Mesenchymal stem cell (in vitro differentiated cells and primary cell): Measurements from ENCODE around the gene PROCA1.

Experiments used
- DNase-seq: peaks from one replicate; pipeline ENCODE4 v3.0.0-alpha.2; 2013
- H2AFZ ChIP-seq: one replicate; pipeline ENCODE4 v1.6.1; 2013; ENCODE audit warnings: low read depth, mild to moderate bottlenecking, control low read depth, inconsistent platforms, low read length, moderate library complexity
- H2AK5ac ChIP-seq: 2 replicates; pipeline ENCODE4 v1.6.1; 2013; ENCODE audit warnings: low read length, moderate library complexity, mild to moderate bottlenecking, inconsistent platforms; ENCODE audit not compliant: severe bottlenecking
- H2BK120ac ChIP-seq: one replicate; pipeline ENCODE4 v1.6.1; 2013; ENCODE audit warnings: low read depth, mild to moderate bottlenecking, inconsistent platforms, low read length, moderate library complexity
- H2BK12ac ChIP-seq, 2 experiments: one replicate each; pipeline ENCODE4 v1.6.1; 2013; ENCODE audit warnings: inconsistent platforms in 2 of 2, low read length in 2 of 2, mild to moderate bottlenecking in 2 of 2, moderate library complexity in 2 of 2, control low read depth in 1 of 2
- H2BK15ac ChIP-seq: one replicate; pipeline ENCODE4 v1.6.1; 2013; ENCODE audit warnings: mild to moderate bottlenecking, low read depth, inconsistent platforms; ENCODE audit not compliant: poor library complexity, severe bottlenecking
- H2BK5ac ChIP-seq: 2 replicates; pipeline ENCODE4 v1.6.1; 2013; ENCODE audit warnings: low read depth, mild to moderate bottlenecking, low read length, control low read depth, inconsistent platforms; ENCODE audit not compliant: poor library complexity, severe bottlenecking
- H3K14ac ChIP-seq, 2 experiments: one replicate each; pipeline ENCODE4 v1.6.1; 2013; ENCODE audit warnings: inconsistent platforms in 2 of 2, low read length in 2 of 2, control low read depth in 1 of 2, mild to moderate bottlenecking in 1 of 2, moderate library complexity in 1 of 2
- H3K18ac ChIP-seq, 2 experiments: one replicate each; pipeline ENCODE4 v1.6.1; 2013; ENCODE audit warnings: inconsistent platforms in 2 of 2, low read length in 2 of 2, control low read depth in 1 of 2, low read depth in 1 of 2, mild to moderate bottlenecking in 1 of 2
- H3K23ac ChIP-seq, 2 experiments: one replicate each; pipeline ENCODE4 v1.6.1; 2013; ENCODE audit warnings: inconsistent platforms in 2 of 2, low read length in 2 of 2, mild to moderate bottlenecking in 2 of 2, moderate library complexity in 2 of 2, control low read depth in 1 of 2
- H3K27ac ChIP-seq: 2 replicates; pipeline ENCODE4 v1.5.1; 2013; ENCODE audit warnings: mild to moderate bottlenecking, moderate library complexity, low read length, control low read depth, inconsistent platforms; ENCODE audit not compliant: poor library complexity, severe bottlenecking
- H3K27me3 ChIP-seq, 2 experiments: 2 replicates each; pipeline versions ENCODE4 v1.6.1 to v1.7.0; 2013; ENCODE audit warnings: low read length in 2 of 2, mild to moderate bottlenecking in 2 of 2, moderate library complexity in 2 of 2, control low read depth in 1 of 2, inconsistent platforms in 1 of 2; ENCODE audit not compliant: control insufficient read depth in 1 of 2, insufficient read depth in 1 of 2
- H3K36me3 ChIP-seq, 2 experiments: 2 replicates each; pipeline versions ENCODE4 v1.6.1 to v1.7.0; 2013; ENCODE audit warnings: low read length in 2 of 2, control low read depth in 1 of 2, inconsistent platforms in 1 of 2, low read depth in 1 of 2, mild to moderate bottlenecking in 1 of 2; ENCODE audit not compliant: insufficient read depth in 2 of 2, control insufficient read depth in 1 of 2
- H3K4ac ChIP-seq, 2 experiments: one replicate each; pipeline ENCODE4 v1.6.1; 2013; ENCODE audit warnings: inconsistent platforms in 2 of 2, low read length in 2 of 2, mild to moderate bottlenecking in 2 of 2, moderate library complexity in 2 of 2, control low read depth in 1 of 2, low read depth in 1 of 2
- H3K4me1 ChIP-seq: 2 replicates; pipeline ENCODE4 v1.6.1; 2013; ENCODE audit warnings: low read depth, low read length, control low read depth; ENCODE audit not compliant: control insufficient read depth, insufficient read depth
- H3K4me2 ChIP-seq: 2 replicates; pipeline ENCODE4 v1.6.1; 2013; ENCODE audit warnings: low read length, mild to moderate bottlenecking, inconsistent platforms; ENCODE audit not compliant: poor library complexity, severe bottlenecking
- H3K4me3 ChIP-seq, 2 experiments: 2 replicates each; pipeline versions ENCODE4 v1.5.1 to v1.7.0; 2013; ENCODE audit warnings: low read length in 2 of 2, mild to moderate bottlenecking in 2 of 2, control low read depth in 1 of 2, low read depth in 1 of 2; ENCODE audit not compliant: insufficient read depth in 1 of 2
- H3K79me1 ChIP-seq: replicated peaks from 2 replicates; pipeline ENCODE4 v1.6.1; 2013; ENCODE audit warnings: mild to moderate bottlenecking, control low read depth, low read length, inconsistent platforms; ENCODE audit not compliant: poor library complexity, severe bottlenecking
- H3K9ac ChIP-seq: 2 replicates; pipeline ENCODE4 v1.7.0; 2013; ENCODE audit warnings: mild to moderate bottlenecking, low read length, moderate library complexity
- H3K9me3 ChIP-seq: 2 replicates; pipeline ENCODE4 v1.7.0; 2013; ENCODE audit warnings: mild to moderate bottlenecking, low read length; ENCODE audit not compliant: control insufficient read depth
- H4K8ac ChIP-seq: one replicate; pipeline ENCODE4 v1.6.1; 2013; ENCODE audit warnings: inconsistent platforms, mild to moderate bottlenecking, low read length, moderate library complexity
- H4K91ac ChIP-seq: one replicate; pipeline ENCODE4 v1.6.1; 2013; ENCODE audit warnings: mild to moderate bottlenecking, low read length, inconsistent platforms
- WGBS: methylation state at CpG from one replicate; pipeline ENCODE4 v1.1.7; 2013; ENCODE audit warnings: mixed read lengths; 5-methylcytosine and 5-hydroxymethylcytosine counted together

Gene PROCA1

GRCh38 chr17:28729950-28730330, 18.3 kb upstream of the PROCA1 start:
- Histone ChIP-seq H3K4ac (no peak overlapping the region), H2BK12ac (no peak overlapping the region), H2BK120ac (no peak overlapping the region), H3K18ac (no peak overlapping the region), H3K9ac (no peak overlapping the region), H3K27ac (no peak overlapping the region), H3K27me3 (no peaks in the 10 kb centered on the region), H3K4me1 (peaks cover 18% of the 10 kb centered on the region), H4K8ac (no peak overlapping the region), H4K91ac (no peak overlapping the region), H3K4me3 (no peak overlapping the region), H3K4me2 (no peak overlapping the region), H2BK15ac (no peak overlapping the region), H3K36me3 (peaks cover 7 to 9% of the 10 kb centered on the region in 2 experiments), H3K9me3 (no peaks in the 10 kb centered on the region), H2AK5ac (no peak overlapping the region), H3K23ac (no peak overlapping the region), H3K14ac (no peak overlapping the region), H3K79me1 (peaks cover 2% of the 10 kb centered on the region), H2BK5ac (no peak overlapping the region), H2AFZ (no peak overlapping the region)
- WGBS, result 91% methylated on average over 11 of the region's 11 CpGs
- no peak for DNase-seq

GRCh38 chr17:28728364-28729200, 16.9 kb upstream of the PROCA1 start, which contains the start of gene NEK8:
Gene NEK8 (plus strand): TSS chr17:28728788. CDS start chr17:28728814, 26 bp downstream.
- H2AFZ ChIP-seq, result peak within 1 kb of the TSS; percentile 75
- H3K23ac ChIP-seq, result peak within 1 kb of the TSS; percentile 1 to 26
- H4K8ac ChIP-seq, result peak within 1 kb of the TSS; percentile 85
- peak; percentile 95 for DNase-seq
- peak within 1 kb of the TSS; percentile 82 to 99 for H3K4me3 ChIP-seq
- H3K14ac ChIP-seq, result peak within 1 kb of the TSS in 1 of 2 experiments; percentile 73
- peak within 1 kb of the TSS; percentile 93 for H3K4me2 ChIP-seq
- peak within 1 kb of the TSS; percentile 100 for H3K27ac ChIP-seq
- peak within 1 kb of the TSS; percentile 94 for H2BK15ac ChIP-seq
- peak within 1 kb of the TSS; percentile 80 for H4K91ac ChIP-seq
- peak within 1 kb of the TSS; percentile 78 to 84 for H3K4ac ChIP-seq
- peak within 1 kb of the TSS; percentile 44 for H2BK120ac ChIP-seq
- H3K4me1 ChIP-seq, result peaks cover 19% of the 10 kb centered on the region
- peak within 1 kb of the TSS; percentile 91 for H3K9ac ChIP-seq
- peak within 1 kb of the TSS; percentile 88 to 96 for H3K18ac ChIP-seq
- no peak within 1 kb of the TSS for H2AK5ac ChIP-seq
- H3K9me3 ChIP-seq, result no peaks in the 10 kb centered on the region
- peaks cover 7 to 16% of the 10 kb centered on the region in 2 experiments for H3K36me3 ChIP-seq
- H2BK5ac ChIP-seq, result peak within 1 kb of the TSS; percentile 100
- under 1% methylated on average over 54 of the region's 64 CpGs for WGBS
- peaks cover 2% of the 10 kb centered on the region for H3K79me1 ChIP-seq
- H3K27me3 ChIP-seq, result no peaks in the 10 kb centered on the region
- peak within 1 kb of the TSS in 1 of 2 experiments; percentile 74 for H2BK12ac ChIP-seq

GRCh38 chr17:28726627-28727491, 15.2 kb upstream of the PROCA1 start:
- H3K14ac ChIP-seq, result no peak overlapping the region
- DNase-seq, result peak; percentile 95
- H2BK5ac ChIP-seq, result no peak overlapping the region
- peaks cover 23 to 31% of the 10 kb centered on the region in 2 experiments for H3K36me3 ChIP-seq
- H3K23ac ChIP-seq, result peak overlapping the region in 1 of 2 experiments; percentile 27
- peak overlapping the region; percentile 58 for H4K91ac ChIP-seq
- peaks cover 2% of the 10 kb centered on the region for H3K79me1 ChIP-seq
- H3K4ac ChIP-seq, result peak overlapping the region in 1 of 2 experiments; percentile 62
- no peak overlapping the region for H2AK5ac ChIP-seq
- peaks cover 26% of the 10 kb centered on the region for H3K4me1 ChIP-seq
- no peaks in the 10 kb centered on the region for H3K27me3 ChIP-seq
- no peak overlapping the region for H4K8ac ChIP-seq
- peak overlapping the region; percentile 91 for H3K9ac ChIP-seq
- peak overlapping the region; percentile 65 to 80 for H3K18ac ChIP-seq
- WGBS, result under 1% methylated on average over 55 of the region's 57 CpGs
- H3K9me3 ChIP-seq, result no peaks in the 10 kb centered on the region
- peak overlapping the region; percentile 95 for H3K27ac ChIP-seq
- H3K4me3 ChIP-seq, result peak overlapping the region; percentile 64 to 99
- no peak overlapping the region for H2BK15ac ChIP-seq
- peak overlapping the region; percentile 70 for H2AFZ ChIP-seq
- peak overlapping the region; percentile 91 for H3K4me2 ChIP-seq
- H2BK12ac ChIP-seq, result peak overlapping the region in 1 of 2 experiments; percentile 68
- no peak overlapping the region for H2BK120ac ChIP-seq
